NCI-H510A (cell line): Measurements from ENCODE around the gene DLG2.

Experiments
- DNase-seq: peaks from one replicate; lab custom pipeline; 2025; lab: John Stamatoyannopoulos, UW

DLG2 gene

GRCh38 chr11:83923961-83924360 lies 1703.2 kb downstream of the DLG2 start:
- DNase-seq: no peak

GRCh38 chr11:83922953-83923352 lies 1704.2 kb downstream of the DLG2 start:
- no peak for DNase-seq

GRCh38 chr11:83922318-83922717 lies 1704.8 kb downstream of the DLG2 start:
- DNase-seq: no peak

- DNase-seq: no peak
Measured at GRCh38 chr11:83921447-83922192, 1705.5 kb downstream of the DLG2 start.

- no peak for DNase-seq
Measured at GRCh38 chr11:83918476-83918875, 1708.7 kb downstream of the DLG2 start.

GRCh38 chr11:83914995-83915394 lies 1712.1 kb downstream of the DLG2 start:
- DNase-seq: no peak

GRCh38 chr11:83909579-83910534 lies 1717.3 kb downstream of the DLG2 start:
- DNase-seq: no peak

- DNase-seq: no peak
Measured at GRCh38 chr11:83908298-83908856, 1718.8 kb downstream of the DLG2 start.

- no peak for DNase-seq
Measured at GRCh38 chr11:83895516-83895915, 1731.6 kb downstream of the DLG2 start.

GRCh38 chr11:83881428-83881827 lies 1745.7 kb downstream of the DLG2 start:
- DNase-seq: no peak

- DNase-seq: no peak
Measured at GRCh38 chr11:83871054-83871453, 1756.1 kb downstream of the DLG2 start.

GRCh38 chr11:83866655-83867054 lies 1760.5 kb downstream of the DLG2 start:
- DNase-seq: no peak

GRCh38 chr11:83865636-83866461 lies 1761.3 kb downstream of the DLG2 start:
- no peak for DNase-seq

GRCh38 chr11:83864412-83865057 lies 1762.6 kb downstream of the DLG2 start:
- no peak for DNase-seq

GRCh38 chr11:83863272-83863671 lies 1763.9 kb downstream of the DLG2 start:
- DNase-seq: no peak

- no peak for DNase-seq
Measured at GRCh38 chr11:83862691-83863090, 1764.5 kb downstream of the DLG2 start.

GRCh38 chr11:83862033-83862432 lies 1765.1 kb downstream of the DLG2 start:
- DNase-seq: no peak

- DNase-seq: no peak
Measured at GRCh38 chr11:83858694-83859093, 1768.5 kb downstream of the DLG2 start.

GRCh38 chr11:83855237-83855636 lies 1771.9 kb downstream of the DLG2 start:
- no peak for DNase-seq

GRCh38 chr11:83852775-83853442 lies 1774.2 kb downstream of the DLG2 start:
- DNase-seq: no peak

GRCh38 chr11:83852012-83852411 lies 1775.1 kb downstream of the DLG2 start:
- DNase-seq: no peak
